ENCODE data around the gene WNK2. TPM values are rescaled to one million over a fixed set of nuclear protein-coding genes. Genes with fewer than 3 reads are reported as not detected.

Gene WNK2
- total and polyA plus RNA-seq, 2 of the 4 experiments (the other 2 are of a cell fraction), result not detected

DNA sequence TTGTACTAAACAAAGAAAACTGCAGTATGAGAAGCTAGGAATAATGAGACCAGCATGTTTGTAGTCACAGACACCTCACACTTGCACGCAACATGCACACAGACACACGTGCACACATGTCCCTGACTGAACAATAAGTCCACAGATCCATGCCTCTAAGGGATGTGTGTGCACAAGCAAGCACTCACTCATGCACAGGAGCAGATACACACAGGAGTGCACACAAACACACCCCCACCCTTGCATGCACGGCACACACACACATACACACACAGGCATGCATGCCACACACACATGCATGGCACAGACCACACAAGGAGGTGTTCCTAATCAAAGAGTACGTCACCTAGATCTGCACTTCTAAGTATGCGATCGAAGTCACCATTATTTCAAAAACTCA is 156.2 kb downstream of the WNK2 start:
- Histone ChIP-seq H4K20me1 (ENCODE audit: insufficient read depth, low read length) (no peaks in the 10 kb centered on the region), H3K4ac (ENCODE audit: low read depth, low read length) (no peak overlapping the region), H3K27me3 (ENCODE audit: control insufficient read depth, insufficient read depth, low read length) (peaks cover 5% of the 10 kb centered on the region), H3K18ac (ENCODE audit: low read depth, low read length) (no peak overlapping the region), H3K36me3 (ENCODE audit: control insufficient read depth, insufficient read depth, low read length) (no peaks in the 10 kb centered on the region), H2BK5ac (ENCODE audit: low read depth, low read length, poor library complexity, severe bottlenecking) (no peak overlapping the region), H2BK20ac (ENCODE audit: low read depth, low read length) (no peak overlapping the region), H2AFZ (replicated peaks; ENCODE audit: low read length, poor library complexity) (no peak overlapping the region), H3K27ac (ENCODE audit: insufficient read depth, low read length) (no peak overlapping the region), H2BK15ac (ENCODE audit: low read depth, low read length) (no peak overlapping the region), H3K9me1 (ENCODE audit: insufficient read depth, low read length) (no peaks in the 10 kb centered on the region), H3K9ac (ENCODE audit: low read depth, low read length) (no peak overlapping the region), H3K56ac (ENCODE audit: extremely low read depth, insufficient read depth, low read length) (no peak overlapping the region), H3K4me1 (ENCODE audit: control insufficient read depth, insufficient read depth, low read length) (no peaks in the 10 kb centered on the region), H4K8ac (ENCODE audit: low read depth in 2 of 2, low read length in 2 of 2) (no peak overlapping the region), H4K5ac (ENCODE audit: low read depth, low read length) (no peak overlapping the region), H2AK5ac (ENCODE audit: low read depth, low read length) (no peak overlapping the region), H3K79me1 (ENCODE audit: low read depth in 1 of 2, low read length in 2 of 2) (no peaks in the 10 kb centered on the region), H3K4me3 (ENCODE audit: insufficient read depth, low read depth, low read length) (no peak overlapping the region), H3K9me3 (ENCODE audit: control insufficient read depth, insufficient read depth, low read length) (no peaks in the 10 kb centered on the region; the same call in 1 of the 2 replicates), H4K91ac (ENCODE audit: insufficient read depth, low read depth, low read length) (no peak overlapping the region), H3K23ac (ENCODE audit: low read depth, low read length) (no peak overlapping the region), H3K14ac (replicated peaks; ENCODE audit: low read depth, low read length) (no peak overlapping the region), H2BK120ac (ENCODE audit: low read depth, low read length) (no peak overlapping the region), H2AK9ac (replicated peaks; ENCODE audit: low read depth, low read length, poor library complexity) (no peak overlapping the region), H3K4me2 (ENCODE audit: low read depth, low read length) (no peak overlapping the region)
- ATAC-seq (ENCODE audit: low read depth) (no peak), DNase-seq (no peak)
- ChIA-PET POLR2A (ENCODE audit: unreplicated experiment) (no interaction called here), CTCF (no interaction called here)
- WGBS, 2 experiments (ENCODE audit: extremely low coverage in 2 of 2, insufficient read length in 1 of 2), result no CpG with 5 or more reads among the region's 6 CpGs
- dilution Hi-C loops (cut with HindIII; ENCODE audit: low sequenced_read_pairs, unreplicated experiment), result no loop called here
- TF ChIP-seq FOS (IDR thresholded peaks at IDR 0.05; ENCODE audit: low read depth, low read length) (no peak), RCOR1 (IDR thresholded peaks at IDR 0.05; ENCODE audit: insufficient replicate concordance, low read length) (no peak), MXI1 (IDR thresholded peaks at IDR 0.05; ENCODE audit: borderline replicate concordance, low read depth, low read length) (no peak), POLR2A (IDR thresholded peaks at IDR 0.05; ENCODE audit: low read depth, low read length) (no peak), RAD21 (IDR thresholded peaks at IDR 0.05; ENCODE audit: low read length) (no peak), NFE2L2 (IDR thresholded peaks at IDR 0.05; ENCODE audit: low read depth, low read length) (no peak), MAZ (IDR thresholded peaks at IDR 0.05; ENCODE audit: borderline replicate concordance, low read depth, low read length) (no peak), CTCF (conservative IDR thresholded peaks at IDR 0.05; ENCODE audit: low read depth, low read length) (no peak), RFX5 (IDR thresholded peaks at IDR 0.05; ENCODE audit: low read depth, low read length) (no peak), CEBPB (IDR thresholded peaks at IDR 0.05; ENCODE audit: low read depth, low read length) (no peak), MAFK (IDR thresholded peaks at IDR 0.05; ENCODE audit: low read depth, low read length) (no peak), BHLHE40 (IDR thresholded peaks at IDR 0.05; ENCODE audit: low read depth, low read length) (no peak), USF2 (IDR thresholded peaks at IDR 0.05; ENCODE audit: low read depth, low read length) (no peak), SMC3 (IDR thresholded peaks at IDR 0.05; ENCODE audit: low read depth, low read length) (no peak), CHD1 (IDR thresholded peaks at IDR 0.05; ENCODE audit: low read depth, low read length) (no peak)
- TF ChIP-seq, protein P1, sequence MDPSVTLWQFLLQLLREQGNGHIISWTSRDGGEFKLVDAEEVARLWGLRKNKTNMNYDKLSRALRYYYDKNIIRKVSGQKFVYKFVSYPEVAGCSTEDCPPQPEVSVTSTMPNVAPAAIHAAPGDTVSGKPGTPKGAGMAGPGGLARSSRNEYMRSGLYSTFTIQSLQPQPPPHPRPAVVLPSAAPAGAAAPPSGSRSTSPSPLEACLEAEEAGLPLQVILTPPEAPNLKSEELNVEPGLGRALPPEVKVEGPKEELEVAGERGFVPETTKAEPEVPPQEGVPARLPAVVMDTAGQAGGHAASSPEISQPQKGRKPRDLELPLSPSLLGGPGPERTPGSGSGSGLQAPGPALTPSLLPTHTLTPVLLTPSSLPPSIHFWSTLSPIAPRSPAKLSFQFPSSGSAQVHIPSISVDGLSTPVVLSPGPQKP (IDR thresholded peaks at IDR 0.05; ENCODE audit: borderline replicate concordance, low read depth, low read length), result no peak
- in situ Hi-C loops (cut with MboI; ENCODE audit: low sequenced_read_pairs), result no loop called here
- intact Hi-C loops (cut with micrococcal nuclease), result no loop called here
- BruUV-seq (replicated peaks), result no TSS peak

All from IMR-90 (cell line).